ENCODE measurements around the gene SUGCT.

- no peak for TF ChIP-seq CTCF (IDR thresholded peaks at IDR 0.05 in 8 of 11, conservative IDR thresholded peaks at IDR 0.05 in 3 of 11)
- TF ChIP-seq POLR2A (IDR thresholded peaks at IDR 0.05): no peak
- no peak for TF ChIP-seq POLR2AphosphoS5 (IDR thresholded peaks at IDR 0.05)
These were observed 450.0 kb downstream of the SUGCT start for GRCh38 chr7:40584667-40585433.
